Choroid plexus epithelial cell (primary cell): Measurements from ENCODE around the gene KIAA1217.

Experiments
- DNase-seq: peaks from one replicate; pipeline ENCODE4 v3.0.0-alpha.2; 2010; ENCODE audit warnings: low read depth
- H3K4me3 ChIP-seq: 2 replicates; pipeline ENCODE4 v1.5.1; 2011; ENCODE audit warnings: low read depth, mild to moderate bottlenecking, control low read depth, low read length, moderate library complexity
- CTCF ChIP-seq: conservative IDR thresholded peaks from 2 replicates; pipeline ENCODE4 v1.5.1; 2011; ENCODE audit warnings: low read depth, mild to moderate bottlenecking, control low read depth, inconsistent platforms, low read length, moderate library complexity

The KIAA1217 gene

GRCh38 chr10:24545585-24545984 lies 336.6 kb downstream of the KIAA1217 start:
- no peak for DNase-seq
- TF ChIP-seq CTCF = no peak
- H3K4me3 ChIP-seq = no peak overlapping the region

- no peak for DNase-seq
- no peak for TF ChIP-seq CTCF
- no peak overlapping the region for H3K4me3 ChIP-seq
Measured at GRCh38 chr10:24550680-24551079, 341.7 kb downstream of the KIAA1217 start.

GRCh38 chr10:24551161-24551560 lies 342.2 kb downstream of the KIAA1217 start:
- H3K4me3 ChIP-seq = no peak overlapping the region
- no peak for TF ChIP-seq CTCF
- no peak for DNase-seq

- no peak overlapping the region for H3K4me3 ChIP-seq
- peak; percentile 10 for DNase-seq
- TF ChIP-seq CTCF = peak; percentile 51
Measured at GRCh38 chr10:24552346-24553016, 343.5 kb downstream of the KIAA1217 start.

GRCh38 chr10:24553051-24553612 lies 344.2 kb downstream of the KIAA1217 start:
- H3K4me3 ChIP-seq = no peak overlapping the region
- no peak for DNase-seq
- no peak for TF ChIP-seq CTCF

- no peak overlapping the region for H3K4me3 ChIP-seq
- no peak for TF ChIP-seq CTCF
- no peak for DNase-seq
Measured at GRCh38 chr10:24554036-24554435, 345.1 kb downstream of the KIAA1217 start.
